Measurements from ENCODE around the gene ARNT2. TPM values are rescaled to one million over a fixed set of nuclear protein-coding genes. Genes with fewer than 3 reads are reported as not detected.

Gene ARNT2
- total and polyA plus RNA-seq, 2 of the 13 experiments (the other 11 are each of a cell fraction or from before 2014, with no cell fraction given): 0.69 to 1.7 TPM

DNA sequence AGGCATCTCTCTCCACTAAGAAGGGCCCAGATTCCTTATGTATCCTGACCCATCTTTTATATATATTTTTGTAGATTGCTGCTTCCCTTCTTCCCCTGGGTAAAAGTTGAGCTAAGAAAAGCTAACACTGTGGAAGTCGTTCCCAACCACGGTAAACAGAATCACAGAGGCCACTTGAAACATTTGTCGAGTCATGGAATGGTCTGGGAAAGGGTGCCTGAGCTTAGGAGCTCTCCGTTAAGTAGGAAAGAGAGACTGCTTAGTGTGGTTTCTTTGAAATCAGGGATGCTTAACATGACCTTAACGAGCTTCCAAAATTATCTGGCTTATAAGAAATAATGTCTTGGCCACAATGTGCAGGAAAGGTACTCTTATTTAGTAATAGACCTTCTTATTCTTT, 45.6 kb downstream of the ARNT2 start (continued):
- TF ChIP-seq, protein P1, sequence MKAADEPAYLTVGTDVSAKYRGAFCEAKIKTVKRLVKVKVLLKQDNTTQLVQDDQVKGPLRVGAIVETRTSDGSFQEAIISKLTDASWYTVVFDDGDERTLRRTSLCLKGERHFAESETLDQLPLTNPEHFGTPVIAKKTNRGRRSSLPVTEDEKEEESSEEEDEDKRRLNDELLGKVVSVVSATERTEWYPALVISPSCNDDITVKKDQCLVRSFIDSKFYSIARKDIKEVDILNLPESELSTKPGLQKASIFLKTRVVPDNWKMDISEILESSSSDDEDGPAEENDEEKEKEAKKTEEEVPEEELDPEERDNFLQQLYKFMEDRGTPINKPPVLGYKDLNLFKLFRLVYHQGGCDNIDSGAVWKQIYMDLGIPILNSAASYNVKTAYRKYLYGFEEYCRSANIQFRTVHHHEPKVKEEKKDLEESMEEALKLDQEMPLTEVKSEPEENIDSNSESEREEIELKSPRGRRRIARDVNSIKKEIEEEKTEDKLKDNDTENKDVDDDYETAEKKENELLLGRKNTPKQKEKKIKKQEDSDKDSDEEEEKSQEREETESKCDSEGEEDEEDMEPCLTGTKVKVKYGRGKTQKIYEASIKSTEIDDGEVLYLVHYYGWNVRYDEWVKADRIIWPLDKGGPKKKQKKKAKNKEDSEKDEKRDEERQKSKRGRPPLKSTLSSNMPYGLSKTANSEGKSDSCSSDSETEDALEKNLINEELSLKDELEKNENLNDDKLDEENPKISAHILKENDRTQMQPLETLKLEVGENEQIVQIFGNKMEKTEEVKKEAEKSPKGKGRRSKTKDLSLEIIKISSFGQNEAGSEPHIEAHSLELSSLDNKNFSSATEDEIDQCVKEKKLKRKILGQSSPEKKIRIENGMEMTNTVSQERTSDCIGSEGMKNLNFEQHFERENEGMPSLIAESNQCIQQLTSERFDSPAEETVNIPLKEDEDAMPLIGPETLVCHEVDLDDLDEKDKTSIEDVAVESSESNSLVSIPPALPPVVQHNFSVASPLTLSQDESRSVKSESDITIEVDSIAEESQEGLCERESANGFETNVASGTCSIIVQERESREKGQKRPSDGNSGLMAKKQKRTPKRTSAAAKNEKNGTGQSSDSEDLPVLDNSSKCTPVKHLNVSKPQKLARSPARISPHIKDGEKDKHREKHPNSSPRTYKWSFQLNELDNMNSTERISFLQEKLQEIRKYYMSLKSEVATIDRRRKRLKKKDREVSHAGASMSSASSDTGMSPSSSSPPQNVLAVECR (CRISPR knock-in tag; IDR thresholded peaks at IDR 0.05; ENCODE audit: borderline replicate concordance): no peak
- TF ChIP-seq, protein P2, sequence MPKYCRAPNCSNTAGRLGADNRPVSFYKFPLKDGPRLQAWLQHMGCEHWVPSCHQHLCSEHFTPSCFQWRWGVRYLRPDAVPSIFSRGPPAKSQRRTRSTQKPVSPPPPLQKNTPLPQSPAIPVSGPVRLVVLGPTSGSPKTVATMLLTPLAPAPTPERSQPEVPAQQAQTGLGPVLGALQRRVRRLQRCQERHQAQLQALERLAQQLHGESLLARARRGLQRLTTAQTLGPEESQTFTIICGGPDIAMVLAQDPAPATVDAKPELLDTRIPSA (CRISPR knock-in tag; IDR thresholded peaks at IDR 0.05; ENCODE audit: borderline replicate concordance): no peak
- TF ChIP-seq CREBL2 (CRISPR knock-in tag; IDR thresholded peaks at IDR 0.05; ENCODE audit: borderline replicate concordance): no peak
- TF ChIP-seq U2AF1 (optimal IDR thresholded peaks at IDR 0.05; ENCODE audit: low read depth, low read length): no peak
- TF ChIP-seq SMAD9 (CRISPR knock-in tag; IDR thresholded peaks at IDR 0.05): no peak
- TF ChIP-seq ZNF570 (CRISPR knock-in tag; IDR thresholded peaks at IDR 0.05; ENCODE audit: borderline replicate concordance): no peak

GRCh38 chr15:80450811-80451321, 46.7 kb downstream of the ARNT2 start:
- Histone ChIP-seq H3K36me3 (replicated peaks in 1 of 2; ENCODE audit: control insufficient read depth in 1 of 2, insufficient read depth in 2 of 2, low read length in 2 of 2) (no peaks in the 10 kb centered on the region), H2AFZ (ENCODE audit: low read length) (no peak overlapping the region), H3K79me2 (ENCODE audit: insufficient read depth, low read length) (no peaks in the 10 kb centered on the region), H3K9me3 (ENCODE audit: low read length) (no peaks in the 10 kb centered on the region), H3K4me1 (ENCODE audit: insufficient read depth, low read length) (peaks cover 7% of the 10 kb centered on the region; the same call in 1 of the 2 replicates), H3K4me2 (ENCODE audit: low read depth, low read length) (no peak overlapping the region), H3K27ac (ENCODE audit: extremely low read length, insufficient read depth, low read length) (no peak overlapping the region), H3K9ac (ENCODE audit: insufficient read depth, low read depth, low read length) (no peak overlapping the region), H3K27me3 (ENCODE audit: control insufficient read depth in 1 of 2, insufficient read depth in 2 of 2, low read length in 2 of 2) (no peaks in the 10 kb centered on the region), H4K20me1 (ENCODE audit: insufficient read depth, low read length) (no peaks in the 10 kb centered on the region), H3K4me3 (replicated peaks in 1 of 3; ENCODE audit: insufficient read depth in 1 of 3, low read depth in 2 of 3, low read length in 3 of 3) (no peak overlapping the region)
- in situ Hi-C loops (cut with HindIII; ENCODE audit: extremely low pct_ligation_motif_present, low pct_unique_long_range_greater_than_20kb): loop anchor here (25.0 kb wide), 1 partner anchor 511 kb away; no protein-coding TSS in a partner anchor
- WGBS (ENCODE audit: low lambda C conversion rate): 74% methylated on average over 13 of the region's 14 CpGs
- intact Hi-C loops (cut with micrococcal nuclease; ENCODE audit: unreplicated experiment): no loop called here
- ChIA-PET POLR2A (no interaction called here), CTCF (ENCODE audit: low intra/inter-chr PET ratio, low total read pairs) (no interaction called here)
- TF ChIP-seq ZNF792 (CRISPR knock-in tag; IDR thresholded peaks at IDR 0.05) (no peak), ZMYM2 (CRISPR knock-in tag; IDR thresholded peaks at IDR 0.05) (no peak), MED8 (CRISPR knock-in tag; IDR thresholded peaks at IDR 0.05; ENCODE audit: insufficient replicate concordance) (no peak), ZNF83 (CRISPR knock-in tag; IDR thresholded peaks at IDR 0.05; ENCODE audit: borderline replicate concordance) (no peak)
- DNase-seq (ENCODE audit: low spot score) (no peak), FAIRE-seq (no peak), ATAC-seq (no peak)
- no TSS peak for BruUV-seq (replicated peaks)

Measured in HepG2 (cell line).